GM12892 (cell line): ENCODE measurements around the gene ARHGEF6.
"Not testable (repeated sequence)": the region's sequence is repeated elsewhere in the genome, so short reads cannot be mapped to it uniquely, and the experiment has no call there.

Experiments
- POLR2A ChIP-seq: IDR thresholded peaks from 2 replicates; pipeline ENCODE4 v1.6.1; 2011; ENCODE audit warnings: low read depth, low read length, control low read depth
- POLR2AphosphoS5 ChIP-seq: IDR thresholded peaks from 2 replicates; pipeline ENCODE4 v1.6.1; 2011; ENCODE audit warnings: low read depth, low read length, control low read depth

GRCh38 chrX:136819756-136820155, 39.0 kb upstream of the ARHGEF6 start:
- not testable (repeated sequence) for TF ChIP-seq POLR2AphosphoS5, POLR2A
